MCF 10A (cell line): ENCODE measurements around the gene KCNJ4. TPM values are rescaled to one million over a fixed set of nuclear protein-coding genes. Genes with fewer than 3 reads are reported as not detected.

Experiments used
- BruUV-seq: library from RNA; stranded (reverse); fragments of 400-500 nt; replicated peaks from 2 replicates; lab custom pipeline; 2021; lab: Mats Ljungman, UMichigan
- CTCF ChIA-PET: fragments of 300-600 bp; sonication (Branson Sonifier 250); formaldehyde crosslinking; extraction: SDS; loops from one replicate; lab custom pipeline; 2021; ENCODE audit warnings: antibody characterized with exemption, inconsistent platforms; lab: Yijun Ruan, JAX
- POLR2A ChIA-PET: fragments of 300-600, 350-650 bp; sonication (Branson Sonifier 250); formaldehyde crosslinking; extraction: SDS; loops from one replicate; lab custom pipeline; 2020; ENCODE audit warnings: antibody characterized with exemption, inconsistent platforms; lab: Yijun Ruan, JAX
- DNase-seq: peaks from one replicate; pipeline ENCODE4 v3.0.0-alpha.2; 2018; ENCODE audit not compliant: unreplicated experiment
- H3K27ac Mint-ChIP-seq: one replicate; pipeline ENCODE4 v1.8.0; 2022; ENCODE audit warnings: mild to moderate bottlenecking, low read depth, mixed read lengths; ENCODE audit not compliant: unreplicated experiment
- H3K27me3 Mint-ChIP-seq: one replicate; pipeline ENCODE4 v1.8.0; 2022; ENCODE audit warnings: mixed read lengths; ENCODE audit not compliant: insufficient read depth, unreplicated experiment
- H3K36me3 Mint-ChIP-seq: one replicate; pipeline ENCODE4 v1.8.0; 2022; ENCODE audit warnings: mild to moderate bottlenecking, moderate library complexity, mixed read lengths; ENCODE audit not compliant: insufficient read depth, unreplicated experiment
- H3K4me1 Mint-ChIP-seq: one replicate; pipeline ENCODE4 v1.8.0; 2022; ENCODE audit warnings: mixed read lengths; ENCODE audit not compliant: insufficient read depth, unreplicated experiment
- H3K4me3 Mint-ChIP-seq: one replicate; pipeline ENCODE4 v1.8.0; 2022; ENCODE audit warnings: mild to moderate bottlenecking, moderate library complexity, mixed read lengths; ENCODE audit not compliant: unreplicated experiment
- H3K9me3 Mint-ChIP-seq: one replicate; pipeline ENCODE4 v1.8.0; 2022; ENCODE audit warnings: mixed read lengths; ENCODE audit not compliant: unreplicated experiment
- CTCF ChIP-seq: fragments of 200-600 bp; IDR thresholded peaks from one replicate; pipeline ENCODE4 v1.8.0; 2022; ENCODE audit warnings: antibody characterized with exemption, mild to moderate bottlenecking; ENCODE audit not compliant: unreplicated experiment
- intact Hi-C: fragments of 100-400 bp; cut with micrococcal nuclease; formaldehyde crosslinking; loops from 2 replicates; pipeline ENCODE4 v1.14.1; 2022
- total RNA-seq: library from RNA; stranded (reverse); gene quantifications from 2 replicates; pipeline ENCODE4 v1.2.3, GENCODE V29; 2022

Gene KCNJ4
- total RNA-seq, 1 experiment from 2014 or later: not detected

- BruUV-seq: no TSS peak
Observed at GRCh38 chr22:38441620-38442287, 13.2 kb downstream of the KCNJ4 start.

GRCh38 chr22:38440747-38441350 is 14.2 kb downstream of the KCNJ4 start:
- ChIA-PET POLR2A (interaction anchor here (1.5 kb wide), 1 partner anchor 10 kb away, joined by 5 read pairs; no protein-coding TSS in a partner anchor), CTCF (interaction anchor here (0.6 kb wide), 1 partner anchor 328 kb away, joined by 3 read pairs; no protein-coding TSS in a partner anchor)
- no peak overlapping the region for H3K4me3 Mint-ChIP-seq
- no peaks in the 10 kb centered on the region for H3K9me3 Mint-ChIP-seq
- H3K27me3 Mint-ChIP-seq: peaks cover 51% of the 10 kb centered on the region
- TF ChIP-seq CTCF: no peak
- no peaks in the 10 kb centered on the region for H3K36me3 Mint-ChIP-seq
- intact Hi-C loops: no loop called here
- no peak for DNase-seq
- no peaks in the 10 kb centered on the region for H3K4me1 Mint-ChIP-seq
- no peak overlapping the region for H3K27ac Mint-ChIP-seq
- no TSS peak for BruUV-seq

More at GRCh38 chr22:38441620-38442287, 13.2 kb downstream of the KCNJ4 start:
- H3K27ac Mint-ChIP-seq: no peak overlapping the region
- CTCF ChIA-PET: no interaction called here
- H3K9me3 Mint-ChIP-seq: no peaks in the 10 kb centered on the region
- no peaks in the 10 kb centered on the region for H3K36me3 Mint-ChIP-seq
- no peak for DNase-seq
- no peak for TF ChIP-seq CTCF
- intact Hi-C loops: no loop called here
- POLR2A ChIA-PET: interaction anchor here (1.5 kb wide), 1 partner anchor 9 kb away, joined by 5 read pairs; no protein-coding TSS in a partner anchor
- H3K27me3 Mint-ChIP-seq: peaks cover 51% of the 10 kb centered on the region
- no peak overlapping the region for H3K4me3 Mint-ChIP-seq
- H3K4me1 Mint-ChIP-seq: no peaks in the 10 kb centered on the region

DNA sequence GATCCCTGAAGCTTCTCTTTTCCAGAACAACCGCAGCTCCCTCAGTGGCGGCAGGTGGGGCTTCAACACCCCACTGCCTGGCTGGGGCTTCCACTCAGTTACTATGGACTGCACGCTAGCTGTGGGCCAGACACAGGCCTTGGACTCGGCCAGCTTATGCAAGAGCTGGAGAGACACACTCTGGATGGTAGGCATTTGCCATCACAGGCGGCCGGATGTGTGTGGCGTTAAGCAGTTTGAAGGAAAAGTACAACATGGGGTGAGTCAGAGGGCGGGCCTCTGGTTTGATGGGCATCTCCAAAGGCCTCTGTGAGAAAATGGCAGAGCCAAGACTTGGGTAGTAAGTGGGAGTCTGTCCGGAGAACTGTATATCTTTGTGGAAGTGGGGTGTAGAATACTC is 17.6 kb downstream of the KCNJ4 start:
- Mint-ChIP-seq H3K27me3 (peaks cover 34% of the 10 kb centered on the region), H3K27ac (no peak overlapping the region), H3K4me3 (no peak overlapping the region), H3K4me1 (no peaks in the 10 kb centered on the region), H3K36me3 (no peaks in the 10 kb centered on the region), H3K9me3 (no peaks in the 10 kb centered on the region)
- ChIA-PET POLR2A (no interaction called here), CTCF (interaction anchor here (0.5 kb wide), 1 partner anchor 10 kb away, joined by 4 read pairs; no protein-coding TSS in a partner anchor)
- intact Hi-C loops: no loop called here
- BruUV-seq: no TSS peak
- no peak for TF ChIP-seq CTCF
- DNase-seq: peak; percentile 22

GRCh38 chr22:38436629-38437395 is 18.2 kb downstream of the KCNJ4 start:
- no TSS peak for BruUV-seq
- no peaks in the 10 kb centered on the region for H3K4me1 Mint-ChIP-seq
- H3K27ac Mint-ChIP-seq: no peak overlapping the region
- TF ChIP-seq CTCF: no peak
- H3K4me3 Mint-ChIP-seq: no peak overlapping the region
- no peaks in the 10 kb centered on the region for H3K9me3 Mint-ChIP-seq
- peaks cover 29% of the 10 kb centered on the region for H3K27me3 Mint-ChIP-seq
- H3K36me3 Mint-ChIP-seq: no peaks in the 10 kb centered on the region
- intact Hi-C loops: no loop called here
- POLR2A ChIA-PET: interaction anchor here (0.6 kb wide), 1 partner anchor 159 kb away, joined by 3 read pairs; no protein-coding TSS in a partner anchor
- no peak for DNase-seq
- CTCF ChIA-PET: no interaction called here
